HCEC 1CT (cell line): ENCODE results near the gene WDR47.
"Not testable (repeated sequence)": the region's sequence is repeated elsewhere in the genome, so short reads cannot be mapped to it uniquely, and the experiment has no call there.

Source experiments
- DNase-seq: peaks from one replicate; pipeline ENCODE4 v3.0.0-alpha.2; 2017

The WDR47 gene

DNA sequence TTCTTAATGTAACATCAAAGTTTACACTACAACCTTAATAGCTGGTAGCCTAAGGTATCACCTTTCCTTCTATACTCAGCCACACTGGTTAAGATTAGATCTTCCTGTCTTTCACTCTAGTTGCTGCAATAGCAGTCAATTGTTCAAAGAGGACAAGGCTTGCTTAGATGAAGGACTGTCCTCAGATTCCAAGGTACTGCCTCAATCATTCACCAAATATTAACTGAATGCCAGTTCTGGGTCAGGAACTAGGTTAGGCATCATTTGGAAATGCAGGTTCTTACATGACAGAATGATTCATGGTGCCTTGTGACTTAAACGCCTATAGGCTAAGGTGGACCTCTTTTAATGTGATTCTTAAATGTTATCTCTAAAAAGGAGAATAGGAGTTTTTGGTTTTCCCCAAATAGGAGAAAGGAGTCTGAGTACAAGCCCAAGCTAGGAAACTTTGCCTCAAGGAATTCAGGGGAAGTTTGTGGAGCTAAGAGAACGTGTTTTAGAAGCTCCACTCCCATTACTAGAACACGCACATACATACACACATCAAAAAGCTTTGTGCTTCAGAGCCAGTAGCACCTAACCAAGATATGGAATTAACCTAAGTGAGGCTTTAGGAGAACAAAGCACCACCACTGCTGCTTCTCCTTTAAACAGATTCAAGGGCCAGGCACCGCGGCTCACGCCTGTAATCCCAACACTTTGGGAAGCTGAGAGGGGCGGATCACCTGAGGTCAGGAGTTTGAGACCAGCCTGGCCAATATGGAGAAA, 8.5 kb upstream of the WDR47 start:
- no peak for DNase-seq

- DNase-seq = no peak
Observed at GRCh38 chr1:109048335-109048734, 6.4 kb upstream of the WDR47 start.

- no peak for DNase-seq
Observed at GRCh38 chr1:109047339-109047738, 5.4 kb upstream of the WDR47 start.

DNA sequence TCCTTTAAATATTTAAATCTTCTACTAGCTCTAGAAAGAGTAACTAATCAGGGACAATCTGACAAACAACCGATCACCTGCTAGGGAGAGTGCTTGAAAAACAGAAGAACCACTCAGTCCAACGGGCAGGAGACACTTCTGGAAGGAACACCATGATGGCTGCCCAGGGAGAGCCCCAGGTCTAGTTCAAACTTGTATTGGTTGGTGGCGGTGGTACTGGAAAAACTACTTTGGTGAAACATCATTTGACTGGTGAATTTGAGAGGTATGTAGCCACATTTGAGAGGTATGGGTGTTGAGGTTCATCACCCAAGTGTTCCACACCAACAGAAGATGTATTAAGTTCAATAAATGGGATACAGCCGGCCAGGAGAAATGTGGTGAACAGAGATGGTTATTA, 4.8 kb upstream of the WDR47 start:
- DNase-seq = no peak

DNA sequence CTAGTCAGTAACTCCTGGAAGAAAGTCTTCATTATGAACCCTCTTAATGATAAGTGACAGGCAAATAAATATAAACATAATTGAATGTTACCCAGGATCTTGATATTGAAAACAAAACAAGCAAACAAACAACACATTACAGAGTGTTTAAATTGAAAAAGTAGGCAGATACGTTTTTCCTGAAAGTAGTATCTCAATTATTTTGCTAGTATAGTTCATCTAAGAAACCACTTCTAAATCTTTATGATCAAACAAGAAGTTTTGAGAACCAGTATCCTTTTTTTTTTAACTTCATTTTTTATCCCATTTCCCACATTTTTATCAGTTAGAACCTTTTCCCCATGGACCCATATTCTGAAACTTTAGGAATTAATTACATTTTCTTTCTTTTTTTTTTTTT, 3.7 kb upstream of the WDR47 start:
- no peak for DNase-seq

GRCh38 chr1:109040989-109041620, 797 bp downstream of the WDR47 start:
- peak; percentile 28 for DNase-seq

DNA sequence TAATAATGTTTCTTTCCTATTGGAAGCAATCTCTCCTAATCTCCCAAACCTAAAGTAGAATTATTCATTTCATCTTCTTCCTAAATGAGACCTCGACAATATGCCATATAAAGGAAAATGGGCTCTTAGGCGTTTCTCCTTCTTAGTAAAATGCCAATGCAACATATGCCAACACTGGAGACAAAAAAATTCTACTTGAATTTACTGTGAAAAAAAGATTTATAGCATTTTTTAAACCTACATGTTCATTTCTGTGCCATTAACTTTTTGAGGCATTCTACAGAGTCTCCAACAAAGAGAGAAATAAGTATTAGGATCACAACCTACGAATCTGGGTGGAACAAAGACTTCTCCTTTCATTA, 1.3 kb downstream of the WDR47 start:
- DNase-seq = no peak

DNA sequence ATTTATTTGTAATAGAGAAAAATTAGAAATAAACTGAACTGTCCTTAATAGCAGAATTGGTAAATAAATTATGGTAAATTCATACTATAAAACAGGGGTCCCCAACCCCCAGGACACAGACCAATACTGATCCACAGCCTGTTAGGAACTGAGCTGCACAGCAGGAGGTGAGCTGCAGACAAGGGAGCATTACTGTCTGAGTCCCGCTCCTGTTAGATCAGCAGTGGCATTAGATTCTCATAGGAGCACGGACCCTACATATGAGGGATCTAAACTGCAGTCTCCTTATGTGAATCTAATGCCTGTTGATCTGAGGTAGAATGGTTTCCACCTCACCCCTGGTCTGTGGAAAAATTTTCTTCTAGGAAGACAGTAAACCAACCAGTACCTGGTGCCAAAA, 7.5 kb downstream of the WDR47 start:
- no peak for DNase-seq

DNA sequence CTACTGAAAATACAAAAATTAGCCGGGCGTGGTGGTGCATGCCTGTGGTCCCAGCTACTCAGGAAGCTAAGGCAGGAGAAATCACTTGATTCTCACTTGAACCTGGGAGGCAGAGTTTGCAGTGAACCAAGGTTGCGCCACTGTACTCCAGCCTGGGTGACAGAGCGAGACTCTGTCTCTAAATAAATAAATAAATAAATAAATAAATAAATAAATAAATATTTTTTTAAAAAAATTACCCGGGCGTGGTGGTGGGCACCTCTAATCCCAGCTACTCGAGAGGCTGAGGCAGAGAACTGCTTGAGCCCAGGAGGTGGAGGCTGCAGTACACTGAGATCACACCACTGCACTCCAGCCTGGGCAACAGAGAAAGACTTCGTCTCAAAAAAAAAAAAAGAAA, 12.4 kb downstream of the WDR47 start:
- DNase-seq = not testable (repeated sequence)

DNA sequence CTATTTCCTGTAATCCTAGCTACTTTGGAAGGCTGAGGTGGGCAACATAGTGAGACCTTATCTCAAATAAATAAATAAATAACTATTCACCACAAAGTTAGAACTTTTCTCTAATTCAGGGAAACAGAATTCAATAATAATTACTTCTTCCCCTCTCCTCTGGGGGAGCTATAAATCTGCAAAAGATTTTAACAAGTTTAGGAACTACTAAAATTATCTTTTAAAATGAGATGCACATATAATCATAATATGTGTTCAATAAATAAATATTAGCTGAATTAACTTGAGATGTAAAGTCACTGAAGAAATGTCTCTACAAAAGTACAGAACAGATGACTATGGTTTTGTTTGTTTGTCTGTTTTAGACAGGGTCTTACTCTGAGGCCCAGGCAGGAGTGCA, 14.1 kb downstream of the WDR47 start:
- DNase-seq = no peak

GRCh38 chr1:109025694-109026093, 16.2 kb downstream of the WDR47 start:
- DNase-seq = peak; percentile 4

GRCh38 chr1:109024646-109025045, 17.3 kb downstream of the WDR47 start:
- peak; percentile 6 for DNase-seq

- no peak for DNase-seq
Observed at GRCh38 chr1:109020693-109021257, 21.1 kb downstream of the WDR47 start.

DNA sequence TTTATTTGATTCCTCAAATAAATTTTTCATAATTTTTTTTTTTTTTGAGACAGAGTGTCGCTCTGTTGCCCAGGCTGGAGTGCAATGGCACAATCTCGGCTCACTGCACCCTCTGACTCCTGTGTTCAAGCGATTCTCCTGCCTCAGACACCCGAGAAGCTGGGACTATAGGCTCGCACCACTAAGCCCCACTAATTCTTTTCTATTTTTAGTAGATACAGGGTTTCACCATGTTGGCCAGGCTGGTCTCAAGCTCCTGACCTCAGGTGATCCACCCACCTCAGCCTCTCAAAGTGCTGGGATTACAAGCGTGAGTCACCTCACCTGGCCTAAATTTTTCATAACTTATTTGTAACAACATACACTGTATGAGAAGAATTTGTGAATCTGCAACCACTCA, 24.2 kb downstream of the WDR47 start:
- not testable (repeated sequence) for DNase-seq

GRCh38 chr1:109017134-109017533, 24.8 kb downstream of the WDR47 start:
- no peak for DNase-seq

DNA sequence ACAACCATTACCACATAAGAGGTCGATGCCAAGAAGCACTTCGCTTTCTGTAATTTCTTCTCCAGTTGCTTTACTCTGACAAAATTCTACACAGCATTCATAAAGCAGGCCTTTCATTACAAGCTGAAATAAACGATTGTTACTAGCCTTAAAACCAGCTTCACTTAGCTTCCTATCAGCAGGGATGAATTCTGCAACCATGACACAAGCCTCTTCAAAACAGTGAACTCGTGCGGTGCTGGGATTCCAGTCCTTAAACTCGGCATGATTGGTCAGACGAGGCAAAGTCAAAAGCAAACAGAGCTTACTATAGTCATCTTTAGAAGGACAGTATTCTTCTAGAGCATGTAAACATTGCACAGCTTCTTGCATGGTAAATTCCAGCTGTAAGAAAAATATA, 30.6 kb downstream of the WDR47 start:
- no peak for DNase-seq

DNA sequence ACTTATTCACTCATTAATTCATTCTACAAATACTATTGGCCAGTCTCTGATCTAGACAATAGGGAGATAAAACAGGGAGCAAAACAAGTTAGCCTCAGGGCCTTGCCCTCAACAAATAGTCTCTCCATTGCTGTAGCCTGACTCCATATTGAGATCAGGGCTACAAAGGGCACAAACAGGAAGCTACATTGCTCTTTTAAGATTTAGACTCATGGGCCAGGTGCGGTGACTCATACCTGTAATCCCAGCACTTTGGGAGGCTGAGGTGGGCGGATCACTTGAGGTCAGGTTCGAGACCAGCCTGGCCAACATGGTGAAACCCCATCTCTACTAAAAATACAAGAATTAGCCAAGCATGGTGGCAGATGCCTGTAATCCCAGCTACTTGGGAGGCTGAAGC, 45.3 kb downstream of the WDR47 start:
- DNase-seq = not testable (repeated sequence)

DNA sequence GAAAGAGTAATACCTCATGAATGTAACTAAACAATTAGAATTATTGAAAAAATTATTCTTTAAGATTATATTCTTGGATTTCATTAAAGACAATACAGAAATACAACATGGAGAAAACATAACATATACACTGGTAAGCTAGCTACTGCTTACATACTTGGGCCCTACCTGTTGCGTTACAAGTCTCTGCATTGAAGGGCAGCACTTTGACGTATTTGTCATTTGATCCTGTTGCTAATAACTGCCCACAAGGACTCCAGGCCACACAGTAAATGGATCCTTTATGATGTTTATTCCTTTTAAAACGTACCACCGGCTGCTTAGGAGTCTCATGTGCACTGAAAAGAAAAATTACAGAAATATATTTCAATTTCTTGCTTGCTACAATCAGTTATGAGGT, 58.8 kb downstream of the WDR47 start:
- no peak for DNase-seq

GRCh38 chr1:108976658-108977057, 65.2 kb downstream of the WDR47 start:
- no peak for DNase-seq

DNA sequence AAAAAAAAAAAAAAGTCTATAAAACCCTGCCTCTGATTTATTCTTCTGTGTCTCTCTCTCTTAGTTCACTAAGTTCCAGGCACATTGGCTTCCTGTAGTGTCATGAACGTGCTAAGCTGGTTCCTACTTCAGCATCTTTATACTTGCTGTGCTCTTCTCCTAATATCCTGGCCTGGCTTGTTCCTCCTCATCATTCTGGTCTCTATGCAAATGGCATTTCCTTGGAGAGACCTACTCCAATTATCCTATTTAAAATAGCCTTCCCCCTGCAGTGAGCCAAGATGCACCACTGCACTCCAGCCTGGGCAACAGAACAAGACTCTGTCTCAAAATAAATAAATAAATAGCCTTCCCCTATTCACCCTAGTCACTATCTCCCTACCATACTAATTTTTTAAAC, 69.0 kb downstream of the WDR47 start:
- DNase-seq = no peak

- DNase-seq = no peak
Observed at GRCh38 chr1:108969346-108969745, 72.6 kb downstream of the WDR47 start.

GRCh38 chr1:108963052-108963686, 78.7 kb downstream of the WDR47 start, which contains the start of gene CLCC1:
Gene CLCC1 (minus strand): TSS chr1:108963484. CDS start chr1:108950437, 13,047 bp downstream.
- DNase-seq = peak; percentile 92

GRCh38 chr1:108962681-108963051, 79.2 kb downstream of the WDR47 start:
- DNase-seq = no peak
